Measurements from ENCODE around the gene SDCCAG8.

GRCh38 chr1:243490748-243491686 is 235.2 kb downstream of the SDCCAG8 start:
- no peak for TF ChIP-seq CTCF (IDR thresholded peaks at IDR 0.05; ENCODE audit: low read depth, low read length)
- no peak for TF ChIP-seq EZH2phosphoT487 (IDR thresholded peaks at IDR 0.05; ENCODE audit: low read depth)
